ENCODE results near the gene PATL1. TPM values are rescaled to one million over a fixed set of nuclear protein-coding genes. Genes with fewer than 3 reads are reported as not detected.

PATL1 gene
- polyA plus RNA-seq, 2 of the 4 experiments (the other 2 are of a cell fraction), result 40.6 to 61.4 TPM

- H3K9me3 ChIP-seq, result no peaks in the 10 kb centered on the region
- WGBS (ENCODE audit: missing lambda C conversion rate), result 89% methylated on average over 3 of the region's 3 CpGs
- H3K4me3 ChIP-seq, result no peak overlapping the region
- TF ChIP-seq RCOR1 (IDR thresholded peaks at IDR 0.05; ENCODE audit: low read depth, low read length) (no peak), CBX8 (IDR thresholded peaks at IDR 0.05) (no peak), ATOH8 (CRISPR knock-in tag; IDR thresholded peaks at IDR 0.05; ENCODE audit: low read depth) (no peak), HDAC2 (IDR thresholded peaks at IDR 0.05) (no peak), ESRRA (IDR thresholded peaks at IDR 0.05; ENCODE audit: borderline replicate concordance, low read length) (no peak), NR3C1 (IDR thresholded peaks at IDR 0.05) (no peak), E2F6 (IDR thresholded peaks at IDR 0.05; ENCODE audit: borderline replicate concordance, low read depth) (no peak), MYC (IDR thresholded peaks at IDR 0.05; ENCODE audit: borderline replicate concordance, low read length) (no peak), HMGXB4 (CRISPR knock-in tag; IDR thresholded peaks at IDR 0.05; ENCODE audit: borderline replicate concordance) (no peak), POLR2A (IDR thresholded peaks at IDR 0.05; ENCODE audit: low read length) (no peak), SMC3 (IDR thresholded peaks at IDR 0.05) (no peak), BHLHE40 (IDR thresholded peaks at IDR 0.05; ENCODE audit: low read depth, low read length) (no peak), HOXA7 (CRISPR knock-in tag; IDR thresholded peaks at IDR 0.05) (no peak)
- no peak overlapping the region for H3K27ac ChIP-seq
- no peaks in the 10 kb centered on the region for H3K4me1 ChIP-seq
- no peak for ATAC-seq
- DNase-seq (ENCODE audit: low read depth in 1 of 2, low spot score in 1 of 2), result no peak
- no peak overlapping the region for H3K4me2 ChIP-seq
- FAIRE-seq, result no peak
- POLR2A ChIA-PET, result interaction anchor here (0.6 kb wide), 1 partner anchor 29 kb away, joined by 3 read pairs; no protein-coding TSS in a partner anchor
- CTCF ChIA-PET, result interaction anchor here (0.6 kb wide), 1 partner anchor 134 kb away, joined by 3 read pairs; no protein-coding TSS in a partner anchor
These were observed 24.3 kb downstream of the PATL1 start for GRCh38 chr11:59644528-59644927.

- ATAC-seq, result no peak
- WGBS (ENCODE audit: missing lambda C conversion rate), result 96% methylated on average over 3 of the region's 3 CpGs
- TF ChIP-seq CEBPB (IDR thresholded peaks at IDR 0.05), result peak in 1 of 2 experiments; percentile 40; a peak in 2 of 4 replicates
- TF ChIP-seq RFX5 (IDR thresholded peaks at IDR 0.05), result no peak
- no peak for DNase-seq (ENCODE audit: low read depth in 1 of 2, low spot score in 1 of 2)
- POLR2A ChIA-PET, result no interaction called here
- Histone ChIP-seq H3K4me1 (no peaks in the 10 kb centered on the region), H3K9me3 (no peaks in the 10 kb centered on the region), H3K4me3 (no peak overlapping the region), H3K27ac (no peak overlapping the region), H3K4me2 (no peak overlapping the region)
- no peak for FAIRE-seq
- CTCF ChIA-PET, result interaction anchor here (0.7 to 1.5 kb wide), 3 partner anchors 13 to 37 kb away, joined by 3 to 4 read pairs (median 3); partner anchors contain the start of gene OSBP
These were observed 25.4 kb downstream of the PATL1 start for GRCh38 chr11:59643390-59643789.

GRCh38 chr11:59641156-59641555 is 27.7 kb downstream of the PATL1 start:
- Histone ChIP-seq H3K4me1 (no peaks in the 10 kb centered on the region), H3K4me2 (no peak overlapping the region), H3K4me3 (no peak overlapping the region), H3K27ac (no peak overlapping the region), H3K9me3 (no peaks in the 10 kb centered on the region)
- FAIRE-seq (no peak), ATAC-seq (no peak), DNase-seq (ENCODE audit: low read depth in 1 of 2, low spot score in 1 of 2) (no peak)
- CTCF ChIA-PET, result interaction anchor here (0.7 kb wide), 1 partner anchor 43 kb away, joined by 3 read pairs; no protein-coding TSS in a partner anchor
- POLR2A ChIA-PET, result no interaction called here
- TF ChIP-seq FOSL2 (IDR thresholded peaks at IDR 0.05) (no peak), FOSL2 (CRISPR knock-in tag; IDR thresholded peaks at IDR 0.05) (peak; percentile 59; the same call in 1 of the 2 replicates), POLR2A (IDR thresholded peaks at IDR 0.05; ENCODE audit: low read length) (no peak)
- 88% methylated on average over 3 of the region's 3 CpGs for WGBS (ENCODE audit: missing lambda C conversion rate)

- WGBS (ENCODE audit: missing lambda C conversion rate), result 75% methylated on average over 2 of the region's 2 CpGs
- CTCF ChIA-PET, result interaction anchor here (0.6 kb wide), 1 partner anchor 13 kb away, joined by 3 read pairs; no protein-coding TSS in a partner anchor
- Histone ChIP-seq H3K4me3 (no peak overlapping the region), H3K4me1 (no peaks in the 10 kb centered on the region), H3K4me2 (no peak overlapping the region), H3K9me3 (no peaks in the 10 kb centered on the region), H3K27ac (no peak overlapping the region)
- FAIRE-seq (no peak), ATAC-seq (no peak), DNase-seq (ENCODE audit: low read depth in 1 of 2, low spot score in 1 of 2) (no peak)
- POLR2A ChIA-PET, result interaction anchor here (1.6 kb wide), 1 partner anchor 15 kb away, joined by 5 read pairs; the partner anchor contains the start of gene OSBP
- no peak for TF ChIP-seq MYC (IDR thresholded peaks at IDR 0.05; ENCODE audit: borderline replicate concordance, low read length)
- TF ChIP-seq ELK1 (IDR thresholded peaks at IDR 0.05; ENCODE audit: low read depth, low read length), result no peak
- no peak for TF ChIP-seq ZC3H11A (IDR thresholded peaks at IDR 0.05)
- TF ChIP-seq MAFK (IDR thresholded peaks at IDR 0.05; ENCODE audit: partially characterized antibody), result peak; percentile 60
- no peak for TF ChIP-seq EP300 (IDR thresholded peaks at IDR 0.05)
These were observed 38.3 kb downstream of the PATL1 start for GRCh38 chr11:59630493-59630892.
